ENCODE measurements around the gene MYLK. TPM values are rescaled to one million over a fixed set of nuclear protein-coding genes. Genes with fewer than 3 reads are reported as not detected.

MYLK gene
- total and polyA plus RNA-seq, 2 of the 4 experiments (the other 2 are of a cell fraction), result 299 to 484 TPM

GRCh38 chr3:123682781-123683504, 201.2 kb downstream of the MYLK start:
- dilution Hi-C loops (cut with HindIII; ENCODE audit: low sequenced_read_pairs, unreplicated experiment), result no loop called here
- peaks cover 2 to 39% of the 10 kb centered on the region in 2 experiments; a peak in 2 of 4 replicates for H3K79me1 ChIP-seq (ENCODE audit: low read depth in 1 of 2, low read length in 2 of 2)
- no peak overlapping the region for H3K56ac ChIP-seq (ENCODE audit: extremely low read depth, insufficient read depth, low read length)
- no peak for DNase-seq
- H4K8ac ChIP-seq (ENCODE audit: low read depth in 2 of 2, low read length in 2 of 2), result no peak overlapping the region
- H2BK20ac ChIP-seq (ENCODE audit: low read depth, low read length), result no peak overlapping the region
- ATAC-seq (ENCODE audit: low read depth), result no peak
- no TSS peak for BruUV-seq (replicated peaks)
- no peak overlapping the region for H3K4me2 ChIP-seq (ENCODE audit: low read depth, low read length)
- H2AK9ac ChIP-seq (replicated peaks; ENCODE audit: low read depth, low read length, poor library complexity), result no peak overlapping the region
- H3K9me1 ChIP-seq (ENCODE audit: insufficient read depth, low read length), result peaks cover 13% of the 10 kb centered on the region
- peaks cover 74% of the 10 kb centered on the region for H3K36me3 ChIP-seq (ENCODE audit: control insufficient read depth, insufficient read depth, low read length)
- no peak overlapping the region for H3K27ac ChIP-seq (ENCODE audit: insufficient read depth, low read length)
- TF ChIP-seq FOS (IDR thresholded peaks at IDR 0.05; ENCODE audit: low read depth, low read length) (no peak), POLR2A (IDR thresholded peaks at IDR 0.05; ENCODE audit: low read depth, low read length) (no peak), NFE2L2 (IDR thresholded peaks at IDR 0.05; ENCODE audit: low read depth, low read length) (no peak), CHD1 (IDR thresholded peaks at IDR 0.05; ENCODE audit: low read depth, low read length) (no peak), MXI1 (IDR thresholded peaks at IDR 0.05; ENCODE audit: borderline replicate concordance, low read depth, low read length) (no peak), RCOR1 (IDR thresholded peaks at IDR 0.05; ENCODE audit: insufficient replicate concordance, low read length) (no peak), SMC3 (IDR thresholded peaks at IDR 0.05; ENCODE audit: low read depth, low read length) (no peak), MAZ (IDR thresholded peaks at IDR 0.05; ENCODE audit: borderline replicate concordance, low read depth, low read length) (no peak)
- TF ChIP-seq, protein P1, sequence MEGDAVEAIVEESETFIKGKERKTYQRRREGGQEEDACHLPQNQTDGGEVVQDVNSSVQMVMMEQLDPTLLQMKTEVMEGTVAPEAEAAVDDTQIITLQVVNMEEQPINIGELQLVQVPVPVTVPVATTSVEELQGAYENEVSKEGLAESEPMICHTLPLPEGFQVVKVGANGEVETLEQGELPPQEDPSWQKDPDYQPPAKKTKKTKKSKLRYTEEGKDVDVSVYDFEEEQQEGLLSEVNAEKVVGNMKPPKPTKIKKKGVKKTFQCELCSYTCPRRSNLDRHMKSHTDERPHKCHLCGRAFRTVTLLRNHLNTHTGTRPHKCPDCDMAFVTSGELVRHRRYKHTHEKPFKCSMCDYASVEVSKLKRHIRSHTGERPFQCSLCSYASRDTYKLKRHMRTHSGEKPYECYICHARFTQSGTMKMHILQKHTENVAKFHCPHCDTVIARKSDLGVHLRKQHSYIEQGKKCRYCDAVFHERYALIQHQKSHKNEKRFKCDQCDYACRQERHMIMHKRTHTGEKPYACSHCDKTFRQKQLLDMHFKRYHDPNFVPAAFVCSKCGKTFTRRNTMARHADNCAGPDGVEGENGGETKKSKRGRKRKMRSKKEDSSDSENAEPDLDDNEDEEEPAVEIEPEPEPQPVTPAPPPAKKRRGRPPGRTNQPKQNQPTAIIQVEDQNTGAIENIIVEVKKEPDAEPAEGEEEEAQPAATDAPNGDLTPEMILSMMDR (conservative IDR thresholded peaks at IDR 0.05; ENCODE audit: low read depth, low read length), result no peak
- H2BK15ac ChIP-seq (ENCODE audit: low read depth, low read length), result no peak overlapping the region
- H2AK5ac ChIP-seq (ENCODE audit: low read depth, low read length), result no peak overlapping the region
- peaks cover 15% of the 10 kb centered on the region for H3K4me1 ChIP-seq (ENCODE audit: control insufficient read depth, insufficient read depth, low read length)
- WGBS, 2 experiments (ENCODE audit: extremely low coverage in 2 of 2, insufficient read length in 1 of 2), result 88% methylated on average over 4 of the region's 10 CpGs; no CpG with 5 or more reads in 1 of the 2 experiments
- intact Hi-C loops (cut with micrococcal nuclease), result no loop called here
- ChIA-PET CTCF (no interaction called here), POLR2A (ENCODE audit: unreplicated experiment) (no interaction called here)
- H2AFZ ChIP-seq (replicated peaks; ENCODE audit: low read length, poor library complexity), result no peak overlapping the region
- H4K91ac ChIP-seq (ENCODE audit: insufficient read depth, low read depth, low read length), result no peak overlapping the region
- H3K23ac ChIP-seq (ENCODE audit: low read depth, low read length), result no peak overlapping the region
- no peak overlapping the region for H4K5ac ChIP-seq (ENCODE audit: low read depth, low read length)
- H3K4ac ChIP-seq (ENCODE audit: low read depth, low read length), result no peak overlapping the region; the same call in 1 of the 2 replicates
- H3K4me3 ChIP-seq (ENCODE audit: insufficient read depth, low read depth, low read length), result no peak overlapping the region
- peaks cover 7% of the 10 kb centered on the region for H4K20me1 ChIP-seq (ENCODE audit: insufficient read depth, low read length)
- no peak overlapping the region for H3K18ac ChIP-seq (ENCODE audit: low read depth, low read length)
- H3K14ac ChIP-seq (replicated peaks; ENCODE audit: low read depth, low read length), result no peak overlapping the region
- in situ Hi-C loops (cut with MboI; ENCODE audit: low sequenced_read_pairs), result no loop called here
- no peaks in the 10 kb centered on the region for H3K27me3 ChIP-seq (ENCODE audit: control insufficient read depth, insufficient read depth, low read length)
- no peak overlapping the region for H2BK120ac ChIP-seq (ENCODE audit: low read depth, low read length)
- H3K9me3 ChIP-seq (ENCODE audit: control insufficient read depth, insufficient read depth, low read length), result no peaks in the 10 kb centered on the region
- H3K9ac ChIP-seq (ENCODE audit: low read depth, low read length), result no peak overlapping the region
- H2BK5ac ChIP-seq (ENCODE audit: low read depth, low read length, poor library complexity, severe bottlenecking), result no peak overlapping the region

Data from IMR-90 (cell line).